PC-3 (cell line): ENCODE results near the gene AKAP13. TPM values are rescaled to one million over a fixed set of nuclear protein-coding genes. Genes with fewer than 3 reads are reported as not detected.

Experiments
- ATAC-seq: fragments of 200-7000 bp; cut with Tn5 transposase; 2 replicates; pipeline ENCODE4 v1.9.1; 2020; ENCODE audit warnings: mild to moderate bottlenecking, moderate library complexity
- BruUV-seq: library from RNA; stranded (reverse); fragments of 400-500 nt; replicated peaks from 2 replicates; lab custom pipeline; 2021; lab: Mats Ljungman, UMichigan
- CTCF ChIA-PET: fragments of 300-600 bp; sonication (Branson Sonifier 250); formaldehyde crosslinking; loops from one replicate; lab custom pipeline; 2022; ENCODE audit warnings: antibody characterized with exemption; lab: Charles Lee
- POLR2A ChIA-PET: fragments of 300-600 bp; sonication (Branson Sonifier 250); formaldehyde crosslinking; loops from one replicate; lab custom pipeline; 2022; ENCODE audit warnings: antibody characterized with exemption; ENCODE audit not compliant: unreplicated experiment; lab: Charles Lee
- DNase-seq: peaks from one replicate; pipeline ENCODE4 v3.0.0-alpha.2; 2015
- H2AFZ ChIP-seq: fragments of 300-600 bp; sonication (generic); 2 replicates; pipeline ENCODE4 v1.6.0; 2016; ENCODE audit warnings: antibody characterized with exemption, low read length
- H3F3A ChIP-seq: fragments of 300-600 bp; sonication (generic); one replicate; pipeline ENCODE4 v1.6.0; 2017; ENCODE audit warnings: antibody characterized with exemption, low read length, control low read depth, mild to moderate bottlenecking; ENCODE audit not compliant: unreplicated experiment
- H3K27ac ChIP-seq: fragments of 300-600 bp; sonication (generic); 2 replicates; pipeline ENCODE4 v1.5.1; 2016; ENCODE audit warnings: mild to moderate bottlenecking, low read length
- H3K27me3 ChIP-seq: fragments of 300-600 bp; sonication (generic); 2 replicates; pipeline ENCODE4 v1.6.1; 2016; ENCODE audit warnings: low read length, mixed read lengths
- H3K36me3 ChIP-seq: fragments of 300-600 bp; sonication (generic); 2 replicates; pipeline ENCODE4 v1.6.1; 2016; ENCODE audit warnings: low read depth, mixed run types, low read length, mixed read lengths
- H3K4me1 ChIP-seq: fragments of 300-600 bp; sonication (generic); 2 replicates; pipeline ENCODE4 v1.5.1; 2016; ENCODE audit warnings: low read length; ENCODE audit not compliant: insufficient read depth
- H3K4me2 ChIP-seq: fragments of 300-600 bp; sonication (generic); 2 replicates; pipeline ENCODE4 v1.6.0; 2016; ENCODE audit warnings: low read length
- H3K4me3 ChIP-seq: fragments of 300-600 bp; sonication (generic); 2 replicates; pipeline ENCODE4 v1.5.1; 2016; ENCODE audit warnings: mild to moderate bottlenecking, low read length, mixed read lengths
- H3K79me2 ChIP-seq: fragments of 300-600 bp; sonication (generic); 2 replicates; pipeline ENCODE4 v1.6.1; 2017; ENCODE audit warnings: low read length, mixed read lengths
- H3K9ac ChIP-seq: fragments of 300-600 bp; sonication (generic); 2 replicates; pipeline ENCODE4 v1.6.0; 2016; ENCODE audit warnings: mild to moderate bottlenecking, low read length
- H3K9me2 ChIP-seq: fragments of 300-600 bp; sonication (generic); replicated peaks from 2 replicates; pipeline ENCODE4 v1.6.1; 2016; ENCODE audit warnings: mixed run types, low read length, mixed read lengths
- H3K9me3 ChIP-seq: fragments of 300-600 bp; sonication (generic); 2 replicates; pipeline ENCODE4 v1.6.1; 2016; ENCODE audit warnings: low read length, mixed read lengths
- H4K20me1 ChIP-seq: fragments of 300-600 bp; sonication (generic); 2 replicates; pipeline ENCODE4 v1.6.1; 2016; ENCODE audit warnings: low read length, mixed read lengths
- CTCF ChIP-seq: fragments of 300-600 bp; sonication (generic); conservative IDR thresholded peaks from 2 replicates; pipeline ENCODE4 v1.5.1; 2017; ENCODE audit warnings: antibody characterized with exemption, low read depth, mild to moderate bottlenecking, low read length
- EZH2 ChIP-seq: fragments of 300-600 bp; sonication (generic); IDR thresholded peaks from one replicate; pipeline ENCODE4 v1.6.1; 2017; ENCODE audit warnings: antibody characterized with exemption, mild to moderate bottlenecking, low read length; ENCODE audit not compliant: unreplicated experiment
- EZH2phosphoT487 ChIP-seq: fragments of 300-600 bp; sonication (generic); IDR thresholded peaks from 2 replicates; pipeline ENCODE4 v1.6.1; 2018; ENCODE audit warnings: mild to moderate bottlenecking, antibody characterized with exemption, low read length, borderline replicate concordance
- intact Hi-C: fragments of 100-400 bp; cut with micrococcal nuclease; formaldehyde crosslinking; loops from 2 replicates; pipeline ENCODE4 v1.9.0; 2023
- total RNA-seq: library from RNA; depleted of rRNA; stranded (reverse); fragments of >200 nt; gene quantifications from 2 replicates; pipeline ENCODE4 v1.2.3, GENCODE V29; 2014

Gene AKAP13
- total RNA-seq, 1 experiment from 2014 or later, result 36.8 TPM

- intact Hi-C loops, result no loop called here
- H3K27me3 ChIP-seq, result no peaks in the 10 kb centered on the region
- POLR2A ChIA-PET, result no interaction called here
These were observed 251.6 kb downstream of the AKAP13 start for GRCh38 chr15:85632014-85632413.

GRCh38 chr15:85633859-85634258 lies 253.5 kb downstream of the AKAP13 start:
- intact Hi-C loops, result no loop called here
- no peak overlapping the region for H3K9ac ChIP-seq
- no peaks in the 10 kb centered on the region for H3K79me2 ChIP-seq
- no peaks in the 10 kb centered on the region for H3K4me1 ChIP-seq
- H2AFZ ChIP-seq, result no peak overlapping the region
- no peak overlapping the region for H3K4me2 ChIP-seq
- no peaks in the 10 kb centered on the region for H3F3A ChIP-seq
- DNase-seq (no peak), ATAC-seq (no peak)
- POLR2A ChIA-PET, result no interaction called here
- BruUV-seq, result no TSS peak
- CTCF ChIA-PET, result no interaction called here
- no peak for TF ChIP-seq EZH2
- no peak for TF ChIP-seq EZH2phosphoT487
- no peak for TF ChIP-seq CTCF
- no peaks in the 10 kb centered on the region for H3K9me2 ChIP-seq
- H4K20me1 ChIP-seq, result no peaks in the 10 kb centered on the region
- no peaks in the 10 kb centered on the region for H3K9me3 ChIP-seq
- no peaks in the 10 kb centered on the region for H3K27me3 ChIP-seq
- H3K4me3 ChIP-seq, result no peak overlapping the region
- H3K27ac ChIP-seq, result no peak overlapping the region
- no peaks in the 10 kb centered on the region for H3K36me3 ChIP-seq

More at GRCh38 chr15:85632014-85632413, 251.6 kb downstream of the AKAP13 start:
- H3K9ac ChIP-seq, result no peak overlapping the region
- DNase-seq, result no peak
- ATAC-seq, result no peak
- no peak for TF ChIP-seq EZH2phosphoT487
- TF ChIP-seq CTCF, result no peak
- TF ChIP-seq EZH2, result no peak
- no peak overlapping the region for H3K27ac ChIP-seq
- CTCF ChIA-PET, result no interaction called here
- BruUV-seq, result no TSS peak
- H3K36me3 ChIP-seq, result no peaks in the 10 kb centered on the region
- H3F3A ChIP-seq, result no peaks in the 10 kb centered on the region
- H3K9me2 ChIP-seq, result no peaks in the 10 kb centered on the region
- no peaks in the 10 kb centered on the region for H3K9me3 ChIP-seq
- H3K4me3 ChIP-seq, result no peak overlapping the region
- no peak overlapping the region for H2AFZ ChIP-seq
- no peak overlapping the region for H3K4me2 ChIP-seq
- H3K4me1 ChIP-seq, result no peaks in the 10 kb centered on the region
- H3K79me2 ChIP-seq, result no peaks in the 10 kb centered on the region
- no peaks in the 10 kb centered on the region for H4K20me1 ChIP-seq

GRCh38 chr15:85636351-85636750 lies 255.9 kb downstream of the AKAP13 start:
- H3K27ac ChIP-seq, result no peak overlapping the region
- H2AFZ ChIP-seq, result no peak overlapping the region
- POLR2A ChIA-PET, result no interaction called here
- H3K4me3 ChIP-seq, result no peak overlapping the region
- no peaks in the 10 kb centered on the region for H3K9me2 ChIP-seq
- no peaks in the 10 kb centered on the region for H3K79me2 ChIP-seq
- no peak overlapping the region for H3K4me2 ChIP-seq
- no peaks in the 10 kb centered on the region for H3F3A ChIP-seq
- DNase-seq, result no peak
- H3K27me3 ChIP-seq, result no peaks in the 10 kb centered on the region
- CTCF ChIA-PET, result no interaction called here
- H4K20me1 ChIP-seq, result no peaks in the 10 kb centered on the region
- H3K9me3 ChIP-seq, result no peaks in the 10 kb centered on the region
- no peaks in the 10 kb centered on the region for H3K36me3 ChIP-seq
- intact Hi-C loops, result no loop called here
- no peak for TF ChIP-seq EZH2phosphoT487
- no peak for TF ChIP-seq CTCF
- TF ChIP-seq EZH2, result no peak
- BruUV-seq, result no TSS peak
- H3K9ac ChIP-seq, result no peak overlapping the region
- peak; percentile 49 for ATAC-seq
- no peaks in the 10 kb centered on the region for H3K4me1 ChIP-seq
